Measurements from ENCODE around the gene SSNA1. TPM values are rescaled to one million over a fixed set of nuclear protein-coding genes. Genes with fewer than 3 reads are reported as not detected.

Gene SSNA1
- total and polyA plus RNA-seq, 9 of the 15 experiments (the other 6 are each of a cell fraction or from before 2014, with no cell fraction given) = 1.9 to 130 (median 57.1) TPM

- TF ChIP-seq, protein P1, sequence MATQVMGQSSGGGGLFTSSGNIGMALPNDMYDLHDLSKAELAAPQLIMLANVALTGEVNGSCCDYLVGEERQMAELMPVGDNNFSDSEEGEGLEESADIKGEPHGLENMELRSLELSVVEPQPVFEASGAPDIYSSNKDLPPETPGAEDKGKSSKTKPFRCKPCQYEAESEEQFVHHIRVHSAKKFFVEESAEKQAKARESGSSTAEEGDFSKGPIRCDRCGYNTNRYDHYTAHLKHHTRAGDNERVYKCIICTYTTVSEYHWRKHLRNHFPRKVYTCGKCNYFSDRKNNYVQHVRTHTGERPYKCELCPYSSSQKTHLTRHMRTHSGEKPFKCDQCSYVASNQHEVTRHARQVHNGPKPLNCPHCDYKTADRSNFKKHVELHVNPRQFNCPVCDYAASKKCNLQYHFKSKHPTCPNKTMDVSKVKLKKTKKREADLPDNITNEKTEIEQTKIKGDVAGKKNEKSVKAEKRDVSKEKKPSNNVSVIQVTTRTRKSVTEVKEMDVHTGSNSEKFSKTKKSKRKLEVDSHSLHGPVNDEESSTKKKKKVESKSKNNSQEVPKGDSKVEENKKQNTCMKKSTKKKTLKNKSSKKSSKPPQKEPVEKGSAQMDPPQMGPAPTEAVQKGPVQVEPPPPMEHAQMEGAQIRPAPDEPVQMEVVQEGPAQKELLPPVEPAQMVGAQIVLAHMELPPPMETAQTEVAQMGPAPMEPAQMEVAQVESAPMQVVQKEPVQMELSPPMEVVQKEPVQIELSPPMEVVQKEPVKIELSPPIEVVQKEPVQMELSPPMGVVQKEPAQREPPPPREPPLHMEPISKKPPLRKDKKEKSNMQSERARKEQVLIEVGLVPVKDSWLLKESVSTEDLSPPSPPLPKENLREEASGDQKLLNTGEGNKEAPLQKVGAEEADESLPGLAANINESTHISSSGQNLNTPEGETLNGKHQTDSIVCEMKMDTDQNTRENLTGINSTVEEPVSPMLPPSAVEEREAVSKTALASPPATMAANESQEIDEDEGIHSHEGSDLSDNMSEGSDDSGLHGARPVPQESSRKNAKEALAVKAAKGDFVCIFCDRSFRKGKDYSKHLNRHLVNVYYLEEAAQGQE (IDR thresholded peaks at IDR 0.05; ENCODE audit: borderline replicate concordance) = no peak
- TF ChIP-seq, protein P1 (CRISPR knock-in tag; IDR thresholded peaks at IDR 0.05; ENCODE audit: low read depth) = 0 out of 2 replicates have a peak, but pooled peaks have one; percentile 12
- TF ChIP-seq FOXM1 (IDR thresholded peaks at IDR 0.05; ENCODE audit: low read depth) = no peak
- 0 out of 2 replicates have a peak, but pooled peaks have one; percentile 6 for TF ChIP-seq FOXM1 (CRISPR knock-in tag; IDR thresholded peaks at IDR 0.05; ENCODE audit: low read depth)
Observed at GRCh38 chr9:137139468-137140150, 48.9 kb upstream of the SSNA1 start (continued).
